ENCODE results near the gene LRFN2.

Gene LRFN2

DNA sequence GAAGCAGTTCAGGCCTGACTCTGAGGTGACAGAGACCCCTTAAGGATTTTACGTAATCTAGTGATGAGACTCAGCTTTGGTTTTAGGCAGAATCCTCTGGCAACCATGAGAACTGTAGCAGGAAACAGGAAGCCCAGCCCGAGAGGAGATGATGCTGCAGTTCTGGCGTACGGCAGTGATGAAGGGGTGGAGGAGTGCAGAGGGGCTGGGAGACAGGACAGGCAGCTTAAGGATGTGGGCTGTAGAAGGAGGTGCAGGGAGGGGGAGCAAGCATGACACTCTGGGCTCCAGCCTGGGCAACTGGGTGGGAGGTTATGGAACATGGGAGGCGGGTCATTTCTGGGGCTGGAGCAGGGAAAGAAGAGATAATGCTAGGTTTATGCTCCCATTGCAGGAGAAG is 67.1 kb downstream of the LRFN2 start:
- no peak for DNase-seq (ENCODE audit: low read depth in 4 of 4, low spot score in 1 of 4)

DNA sequence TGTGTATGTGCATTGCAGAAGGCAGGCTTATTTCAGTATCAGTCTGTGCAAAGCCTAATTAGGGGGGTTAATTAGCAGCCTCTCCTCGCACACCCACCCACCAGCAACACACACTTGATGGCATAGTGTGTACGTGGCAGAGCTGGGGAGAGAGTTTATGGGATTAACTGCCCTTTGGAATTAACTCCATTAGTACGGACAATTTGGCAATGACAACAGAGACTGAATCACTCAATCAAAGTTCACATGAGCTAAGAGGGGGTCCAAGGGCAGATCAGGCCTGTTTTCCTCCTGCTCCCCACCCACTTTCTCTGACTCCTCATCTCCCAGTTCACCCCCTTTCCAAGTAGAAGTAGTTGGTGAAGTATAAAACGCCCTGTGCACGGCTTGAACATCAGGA is 69.5 kb downstream of the LRFN2 start:
- no peak for DNase-seq (ENCODE audit: low read depth in 4 of 4, low spot score in 1 of 4)

DNA sequence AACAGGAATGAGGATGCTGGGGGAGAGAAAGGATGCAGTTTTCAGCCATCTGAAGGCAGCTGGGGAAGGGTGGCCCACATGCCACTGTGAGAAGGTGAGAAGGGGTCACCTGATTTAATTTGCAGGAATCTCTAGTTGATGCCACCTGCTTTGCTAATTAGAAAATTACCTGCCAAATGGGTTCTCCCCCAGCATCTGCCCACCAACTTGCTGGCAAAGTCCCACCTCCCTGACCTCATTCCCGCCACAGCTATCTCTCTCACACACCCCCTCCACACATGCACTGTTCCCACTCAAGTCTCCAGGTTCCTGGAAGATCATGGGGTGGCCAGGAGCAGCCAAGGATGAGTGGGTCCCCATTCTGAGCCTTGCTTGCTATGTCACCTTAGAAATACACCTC is 70.7 kb downstream of the LRFN2 start:
- no peak for DNase-seq (ENCODE audit: low read depth in 4 of 4, low spot score in 1 of 4)

DNA sequence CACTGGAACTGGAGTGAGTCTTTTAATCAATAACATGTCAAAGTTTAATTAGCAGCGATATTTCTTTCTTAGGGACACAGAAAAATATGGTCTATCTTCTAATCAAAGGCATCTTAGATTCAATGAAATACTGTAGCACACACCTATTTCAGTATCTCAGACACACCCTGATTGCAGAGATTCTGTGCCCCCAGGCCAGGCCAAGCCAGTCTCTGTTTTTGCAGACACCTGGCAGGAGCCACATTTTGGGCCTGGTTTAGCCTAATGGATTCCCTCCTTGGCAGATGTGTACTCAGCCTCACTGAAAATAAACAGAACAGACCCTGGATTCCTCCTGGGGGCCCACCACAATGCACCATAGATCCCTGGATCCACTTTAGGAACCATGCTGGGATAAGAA is 74.8 kb downstream of the LRFN2 start:
- no peak for DNase-seq (ENCODE audit: low read depth in 4 of 4, low spot score in 1 of 4)

DNA sequence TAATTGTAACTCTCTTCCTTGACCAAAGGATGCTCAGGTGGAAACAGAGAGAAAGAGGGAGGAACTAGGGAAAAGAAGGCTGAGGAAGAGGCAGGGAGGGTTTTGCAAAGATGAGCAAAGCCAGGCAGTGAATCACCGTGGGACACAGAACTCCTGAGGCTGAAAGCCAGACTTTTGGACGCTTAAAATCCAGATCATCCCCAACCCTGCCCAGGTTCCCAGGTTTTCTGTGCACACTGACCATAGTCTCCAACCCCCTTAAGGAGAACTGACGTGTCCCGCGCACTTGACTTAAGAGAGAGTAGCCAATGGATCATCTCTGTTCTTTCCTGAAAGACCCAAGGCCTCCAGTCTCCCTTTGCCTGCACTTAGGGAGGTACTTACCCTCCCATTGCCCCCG is 75.3 kb downstream of the LRFN2 start:
- no peak for DNase-seq (ENCODE audit: low read depth in 4 of 4, low spot score in 1 of 4)

DNA sequence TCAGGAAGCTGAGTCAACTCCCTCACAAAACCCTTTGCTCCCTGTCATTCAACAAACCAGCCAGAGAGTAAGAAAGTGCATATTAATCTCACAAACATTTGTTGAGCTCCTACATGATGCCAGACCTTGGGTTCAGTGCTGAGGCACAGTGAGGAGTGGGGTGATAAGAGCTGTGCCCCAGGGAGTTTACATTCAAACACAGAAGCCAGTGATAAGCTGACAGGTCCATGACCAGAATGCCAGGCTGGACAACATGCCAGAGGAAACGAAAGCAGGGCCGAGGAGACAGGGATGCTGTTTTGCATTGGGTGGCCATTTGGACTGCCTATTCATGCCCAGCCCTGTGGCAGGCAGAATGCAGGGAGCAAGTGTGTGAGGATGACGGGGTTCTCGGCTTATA is 76.7 kb downstream of the LRFN2 start:
- no peak for DNase-seq (ENCODE audit: low read depth in 4 of 4, low spot score in 1 of 4)

DNA sequence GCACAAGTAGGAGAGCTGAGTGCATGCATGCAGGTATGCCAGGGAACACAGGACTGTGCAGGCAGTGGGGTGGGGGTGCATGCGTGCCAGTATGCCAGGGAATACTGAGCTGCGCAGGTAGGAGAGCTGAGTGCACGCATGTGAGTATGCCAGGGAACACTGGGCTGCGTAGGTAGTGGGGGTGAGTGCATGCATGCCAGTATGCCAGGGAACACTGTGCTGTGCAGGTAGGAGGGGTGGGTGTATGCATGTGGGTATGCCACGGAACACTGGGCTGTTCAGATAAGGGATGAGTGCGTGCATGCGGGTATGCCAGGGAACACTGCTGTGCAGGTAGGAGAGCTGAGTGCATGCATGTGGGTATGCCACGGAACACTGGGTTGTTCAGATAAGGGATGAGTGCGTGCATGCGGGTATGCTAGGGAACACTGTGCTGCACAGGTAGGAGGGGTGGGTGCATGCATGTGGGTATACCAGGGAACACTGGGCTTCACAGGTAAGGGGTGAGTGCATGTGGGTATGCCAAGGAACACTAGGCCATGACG is 77.4 kb downstream of the LRFN2 start:
- no peak for DNase-seq (ENCODE audit: low read depth in 4 of 4, low spot score in 1 of 4)

DNA sequence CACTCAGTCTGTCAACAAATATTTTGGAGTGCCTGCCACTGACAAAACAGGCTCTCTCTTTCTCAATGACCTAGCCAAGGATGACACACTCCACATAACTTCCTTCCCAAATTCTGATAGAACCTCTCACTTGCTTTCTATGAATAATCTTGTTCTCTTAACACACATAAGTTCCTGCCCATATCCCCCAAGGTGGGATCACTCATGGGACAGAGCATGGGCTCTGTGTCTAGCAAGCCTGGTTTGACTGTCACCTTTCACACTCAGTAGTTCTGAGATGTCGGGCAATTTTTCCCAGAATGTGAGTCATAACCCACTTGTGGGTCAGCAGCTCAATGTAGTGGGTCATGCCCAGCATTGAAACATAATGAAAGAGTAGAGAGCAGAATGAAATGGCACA is 78.1 kb downstream of the LRFN2 start:
- no peak for DNase-seq (ENCODE audit: low read depth in 4 of 4, low spot score in 1 of 4)

DNA sequence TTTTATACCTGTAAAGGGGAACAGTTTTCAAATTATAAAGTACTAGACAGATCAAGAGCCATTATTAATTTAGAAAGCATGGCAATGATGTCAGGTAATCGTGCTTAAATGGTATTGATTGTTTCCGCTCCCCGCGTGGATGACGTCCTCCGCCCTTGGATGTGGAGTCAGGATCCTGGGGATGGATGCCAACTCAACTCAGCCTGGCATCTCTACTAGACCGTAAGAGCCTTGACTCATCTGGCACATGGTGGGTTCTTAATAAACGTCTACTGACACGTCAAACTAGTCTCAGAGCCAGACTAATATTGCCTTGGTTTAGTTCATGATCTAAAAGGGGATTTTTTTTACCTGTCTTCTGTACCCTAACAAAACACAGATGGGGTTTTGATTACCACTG is 80.2 kb downstream of the LRFN2 start:
- DNase-seq (ENCODE audit: low read depth in 4 of 4, low spot score in 1 of 4): no peak

DNA sequence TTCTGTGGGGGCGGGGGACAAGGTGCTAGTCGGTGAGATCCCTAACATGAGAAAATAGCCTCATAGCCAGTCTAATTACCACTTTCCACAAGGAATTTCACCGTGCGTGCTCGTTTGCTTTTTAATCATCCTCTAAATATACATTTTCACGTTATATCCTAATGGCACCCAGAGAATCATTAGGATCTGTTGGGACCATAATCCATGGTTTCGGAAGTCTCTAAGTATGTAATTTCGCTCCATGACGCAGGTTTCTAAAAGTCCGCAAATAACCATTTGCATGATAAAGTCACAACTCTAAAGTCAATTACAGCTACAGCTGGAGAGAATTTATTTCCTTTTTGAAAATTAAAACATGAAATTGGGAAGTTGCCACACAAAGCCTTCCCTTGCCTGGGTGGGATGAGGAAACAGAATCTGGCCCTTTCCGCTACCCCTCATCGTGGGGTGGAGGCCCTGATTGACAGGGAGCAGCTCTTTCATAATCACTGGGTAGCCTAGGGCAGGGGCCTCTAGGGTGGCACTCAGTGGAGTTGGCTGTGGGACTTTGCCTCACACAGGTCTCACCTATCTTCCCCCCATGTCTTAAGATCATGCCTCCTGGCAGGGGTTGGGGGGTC is 81.9 kb downstream of the LRFN2 start:
- no peak for DNase-seq (ENCODE audit: low read depth in 4 of 4, low spot score in 1 of 4)

DNA sequence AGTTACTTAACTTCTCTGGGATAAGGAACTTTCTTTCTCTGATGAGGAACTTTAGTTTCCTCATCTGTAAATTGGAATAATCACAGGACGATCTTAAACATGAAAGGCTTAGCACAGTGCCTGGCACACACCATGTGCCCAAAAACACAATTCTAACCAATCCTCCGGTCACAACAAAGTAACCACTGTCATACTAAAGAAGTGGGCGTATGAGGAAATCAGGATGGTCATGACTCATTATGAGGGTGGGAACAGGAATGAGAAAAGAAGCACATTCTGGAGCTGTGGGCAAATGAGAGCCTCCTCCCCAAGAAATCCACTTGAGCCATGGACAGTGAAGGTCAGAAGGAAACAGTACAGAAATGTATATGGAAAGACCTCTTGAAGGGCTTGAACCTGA is 82.9 kb downstream of the LRFN2 start:
- DNase-seq (ENCODE audit: low read depth in 4 of 4, low spot score in 1 of 4): no peak

DNA sequence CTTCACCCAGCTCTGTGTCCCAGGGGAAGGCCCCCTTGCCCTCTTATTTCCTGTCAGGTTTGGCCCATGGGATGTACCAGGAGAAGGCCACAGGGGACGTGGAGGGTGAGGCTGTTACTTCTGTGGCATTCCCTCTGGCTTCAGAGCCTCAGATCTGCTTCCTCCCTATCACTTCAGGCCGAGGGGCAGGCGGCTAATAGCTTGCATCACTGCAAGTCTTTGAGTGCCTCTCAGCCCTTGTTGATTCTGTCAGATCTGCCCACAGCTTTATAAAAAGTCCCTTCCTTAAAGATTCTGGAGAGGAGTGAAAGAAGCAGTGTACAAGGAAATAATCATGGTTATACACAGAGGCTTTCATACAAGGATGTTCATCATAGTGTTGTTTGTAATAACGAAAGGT is 86.9 kb downstream of the LRFN2 start:
- DNase-seq (ENCODE audit: low read depth in 4 of 4, low spot score in 1 of 4): no peak

DNA sequence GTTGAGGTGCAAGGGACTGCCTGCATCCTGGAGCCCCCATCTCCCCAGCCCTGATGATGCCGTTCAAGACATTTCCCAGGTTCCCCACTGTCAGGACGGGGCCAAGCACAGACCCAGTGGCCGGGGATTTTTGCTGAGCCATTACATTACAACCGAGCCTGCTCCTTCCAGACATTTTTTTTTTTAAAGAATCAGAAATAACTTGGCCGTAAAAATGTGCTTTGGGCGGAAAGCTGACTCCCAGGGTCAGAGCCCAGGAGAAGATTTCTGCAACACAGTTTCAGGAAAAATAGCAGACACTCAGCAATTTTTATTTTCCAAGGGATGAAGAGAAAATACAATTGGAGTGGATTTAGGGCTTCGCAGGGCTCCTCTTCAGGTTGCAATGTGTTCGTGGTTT is 87.9 kb downstream of the LRFN2 start:
- DNase-seq (ENCODE audit: low read depth in 4 of 4, low spot score in 1 of 4): no peak

DNA sequence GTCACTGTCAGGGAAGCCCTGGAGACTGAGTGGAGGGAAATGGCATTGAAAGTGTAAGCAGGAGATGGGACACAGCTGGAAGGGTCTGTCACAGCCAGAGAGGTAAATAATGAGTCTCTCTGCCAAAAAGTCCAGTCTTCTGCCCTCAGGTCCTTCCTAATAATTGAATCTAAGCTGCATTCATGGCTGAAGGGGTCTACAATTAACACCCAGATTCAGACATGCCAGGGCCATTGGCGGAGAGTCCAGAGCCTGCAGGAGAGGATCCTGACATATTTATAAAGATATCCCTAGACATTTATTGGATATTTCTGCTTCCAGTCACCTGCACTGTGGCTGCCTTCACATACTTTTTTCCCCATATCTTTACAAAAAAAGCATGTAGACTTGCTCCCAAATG is 89.0 kb downstream of the LRFN2 start:
- DNase-seq (ENCODE audit: low read depth in 4 of 4, low spot score in 1 of 4): no peak

DNA sequence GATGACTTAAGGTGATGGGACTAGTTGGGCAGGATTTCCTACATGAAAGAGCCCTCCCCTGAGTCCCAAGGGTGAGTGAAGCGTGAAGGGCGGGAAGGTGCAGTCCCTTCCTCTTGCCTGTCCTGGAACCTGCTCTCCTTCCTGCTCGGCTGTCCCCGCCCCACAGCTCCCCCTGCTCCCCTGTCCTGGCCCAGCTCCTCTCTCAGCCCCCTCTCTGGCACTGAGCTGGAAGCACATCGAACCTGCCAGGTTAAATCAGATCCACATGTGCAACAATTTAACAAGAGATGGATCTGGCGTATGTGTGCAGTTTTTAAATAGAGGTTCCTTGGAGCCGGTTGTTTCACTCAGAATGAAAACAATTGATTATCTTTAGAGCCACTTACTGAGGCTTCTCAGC is 95.0 kb downstream of the LRFN2 start:
- no peak for DNase-seq (ENCODE audit: low read depth in 4 of 4, low spot score in 1 of 4)

DNA sequence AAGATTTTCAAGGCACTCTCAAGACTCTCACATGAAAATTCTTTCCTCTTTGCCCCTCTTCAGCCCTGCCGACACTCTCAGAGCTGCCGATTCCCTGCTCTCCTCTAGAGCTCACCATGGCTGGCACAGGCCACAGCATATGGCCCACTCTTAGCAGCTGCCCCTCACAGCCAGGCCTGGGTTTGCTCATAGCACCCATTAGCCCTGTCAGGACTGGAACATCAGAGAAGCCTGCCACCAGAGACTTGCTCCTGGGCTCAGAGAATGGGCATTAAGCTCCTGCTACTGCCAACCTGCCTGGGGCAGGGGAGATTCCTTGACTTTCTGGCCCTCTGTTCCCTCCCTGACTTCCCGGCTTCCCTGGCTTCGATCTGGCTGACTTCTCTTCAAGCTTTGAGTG is 96.7 kb downstream of the LRFN2 start:
- no peak for DNase-seq (ENCODE audit: low read depth in 4 of 4, low spot score in 1 of 4)

DNA sequence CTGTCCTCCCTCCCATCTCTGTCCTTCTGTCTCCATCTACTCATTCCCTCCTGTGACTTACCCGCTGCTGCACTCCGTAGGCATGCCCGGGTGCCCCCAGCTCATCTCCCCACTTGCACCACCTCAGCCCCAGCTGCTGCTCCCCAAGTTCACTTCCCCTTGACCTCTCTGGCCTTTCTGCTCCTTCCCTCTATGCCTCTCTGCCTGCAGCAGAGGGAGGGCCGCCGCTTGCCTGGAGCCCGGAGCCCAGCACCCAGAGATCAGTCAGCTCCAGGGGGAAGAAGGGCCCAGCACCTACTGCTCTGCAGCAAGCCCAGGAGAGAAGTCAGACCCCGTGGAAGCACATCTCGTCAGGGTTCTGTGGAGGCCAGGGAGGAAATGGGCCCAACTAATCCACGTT is 97.4 kb downstream of the LRFN2 start:
- DNase-seq (ENCODE audit: low read depth in 4 of 4, low spot score in 1 of 4): no peak

DNA sequence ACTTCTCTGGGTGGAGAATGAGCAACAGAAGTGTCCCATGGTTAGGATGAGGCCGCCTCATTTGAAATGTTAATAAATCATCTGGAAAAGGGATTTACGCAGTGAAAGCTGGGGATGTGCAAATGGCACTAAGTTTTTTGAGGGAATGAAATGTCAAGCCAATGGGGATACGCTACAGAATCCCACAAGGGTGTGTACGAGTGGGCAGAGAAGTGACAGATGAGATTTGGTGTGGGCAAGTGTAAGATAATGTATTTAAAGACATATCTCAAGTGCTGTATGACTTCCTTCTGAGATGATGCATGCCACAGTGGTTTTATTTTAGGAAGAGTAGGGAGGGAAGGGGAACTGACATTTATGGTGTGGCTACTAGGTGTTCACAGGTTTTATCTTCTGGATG is 100.6 kb downstream of the LRFN2 start:
- DNase-seq (ENCODE audit: low read depth in 4 of 4, low spot score in 1 of 4): no peak

DNA sequence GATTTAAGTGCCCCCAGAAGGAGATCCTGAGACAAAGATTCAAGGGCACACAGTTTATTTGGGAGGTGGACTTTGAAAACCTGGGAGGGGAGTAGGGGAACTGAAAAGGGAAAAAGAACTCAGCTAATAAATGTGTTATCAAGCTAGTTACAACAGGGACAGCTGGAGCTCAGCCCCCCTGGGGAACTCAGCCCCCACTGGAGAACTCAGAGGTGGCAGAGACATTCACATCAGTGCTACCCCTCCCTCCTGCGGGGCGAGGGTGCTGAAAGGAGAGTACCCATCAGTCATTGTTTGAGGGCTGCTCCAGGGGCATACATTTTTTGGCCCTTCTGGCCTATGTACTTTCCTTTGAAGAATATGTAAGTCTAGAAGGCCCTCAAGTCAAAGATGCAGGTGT is 101.4 kb downstream of the LRFN2 start:
- DNase-seq (ENCODE audit: low read depth in 4 of 4, low spot score in 1 of 4): no peak

DNA sequence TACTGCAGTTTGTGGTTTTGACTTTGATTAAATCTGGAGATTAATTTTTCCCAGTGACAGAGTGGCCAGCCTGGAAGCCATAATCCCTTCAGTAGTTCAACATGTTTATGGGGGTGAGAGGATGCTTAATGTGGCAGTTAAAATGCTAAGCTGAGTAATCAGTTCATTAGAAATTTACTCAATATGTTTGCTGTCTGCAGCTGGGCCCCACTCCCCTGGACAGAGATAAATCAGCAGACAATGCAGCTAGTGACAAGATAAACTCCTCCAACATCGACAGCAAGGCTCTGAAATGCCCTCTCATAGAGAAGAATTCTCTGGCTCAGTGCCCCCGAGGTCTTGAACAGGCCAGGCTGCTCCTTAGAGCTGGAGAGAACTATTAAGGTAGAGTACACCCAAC is 101.9 kb downstream of the LRFN2 start:
- DNase-seq (ENCODE audit: low read depth in 4 of 4, low spot score in 1 of 4): no peak

DNA sequence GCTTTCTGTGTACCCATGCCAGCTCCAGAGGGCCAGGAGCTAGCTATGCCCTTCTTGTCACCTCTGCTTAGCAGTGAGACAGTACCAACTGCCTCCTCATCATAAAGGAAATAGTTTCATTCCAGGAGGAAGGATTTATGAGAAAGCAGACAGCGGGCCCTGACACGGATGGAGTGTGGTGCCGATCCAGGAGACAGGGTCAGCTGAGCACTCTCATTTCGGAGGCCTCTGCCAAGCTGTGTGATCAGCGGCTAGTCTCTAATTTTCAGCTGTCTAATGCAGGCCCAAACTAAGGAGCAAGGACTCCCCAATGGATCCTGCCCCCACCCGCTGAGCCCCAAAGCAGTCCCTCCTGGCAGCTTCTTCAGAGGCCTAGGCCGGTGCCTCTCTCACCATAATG is 103.1 kb downstream of the LRFN2 start:
- DNase-seq (ENCODE audit: low read depth in 4 of 4, low spot score in 1 of 4): no peak

DNA sequence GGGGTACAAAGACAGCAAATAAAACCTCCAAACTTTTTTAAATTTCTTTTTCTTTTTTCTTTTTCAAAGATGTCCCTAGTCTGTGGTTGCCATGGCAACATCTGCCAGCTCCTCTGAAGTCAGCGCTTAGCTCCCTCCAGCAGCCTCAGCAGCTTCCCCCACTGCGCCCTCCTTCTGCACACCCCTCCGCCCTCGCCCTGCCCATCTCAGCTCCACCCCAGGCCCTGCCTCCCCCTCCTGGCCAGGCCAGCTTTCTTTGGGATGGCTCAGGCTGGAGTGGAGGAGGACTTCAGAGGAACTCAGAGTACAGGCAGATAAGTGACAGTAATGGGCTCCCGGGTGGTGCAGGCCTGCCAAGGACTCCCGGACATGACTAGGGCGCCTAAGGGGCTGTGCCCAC is 104.6 kb downstream of the LRFN2 start:
- DNase-seq (ENCODE audit: low read depth in 4 of 4, low spot score in 1 of 4): no peak

DNA sequence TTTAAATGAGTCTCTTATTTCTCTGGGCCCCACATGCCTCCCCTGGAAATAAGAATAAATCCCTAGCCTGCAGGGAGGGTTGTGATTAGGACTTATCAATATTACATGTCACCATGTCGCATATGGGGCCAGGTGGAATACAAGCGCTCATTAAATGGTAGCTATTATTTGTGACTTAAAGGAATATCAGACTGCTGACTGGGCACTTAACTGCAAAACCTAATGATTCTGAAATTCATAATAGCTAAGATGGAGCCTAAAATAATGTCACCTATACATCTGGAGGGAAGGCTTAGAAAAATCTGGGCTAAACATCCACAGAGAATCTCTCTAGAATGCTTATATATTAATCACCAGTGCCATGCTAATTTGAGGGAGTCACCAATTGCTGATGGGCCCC is 106.5 kb downstream of the LRFN2 start:
- DNase-seq (ENCODE audit: low read depth in 4 of 4, low spot score in 1 of 4): no peak

DNA sequence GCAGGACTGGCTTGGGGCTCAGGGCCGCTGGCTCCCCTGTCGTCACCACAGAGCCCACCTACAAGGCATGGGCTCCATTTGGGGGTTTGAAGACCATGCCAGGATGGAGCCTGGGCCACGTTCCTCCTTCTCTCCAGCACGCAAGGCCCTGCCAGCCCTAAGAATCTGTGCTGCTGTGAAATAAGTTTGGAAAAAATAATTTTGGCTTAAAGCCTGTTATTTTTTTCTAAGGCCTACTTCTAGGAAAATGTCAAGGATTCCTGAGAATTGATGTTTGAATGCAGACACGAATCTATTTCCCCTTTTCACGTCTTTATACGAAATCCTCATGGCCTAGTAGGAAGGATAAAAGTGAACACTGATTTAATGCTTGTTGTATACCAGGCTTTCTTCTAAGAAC is 107.5 kb downstream of the LRFN2 start:
- no peak for DNase-seq (ENCODE audit: low read depth in 4 of 4, low spot score in 1 of 4)

Measured in stimulated activated CD4-positive, alpha-beta T cell treated with anti-CD3 and anti-CD28 coated beads, Interleukin-1b, Interleukin-23, amount 100 ng/mL, for 24 hours (primary cell).